Fibroblast of skin of left biceps (primary cell): ENCODE data around the gene GUCY2C.

Source experiments
- DNase-seq, 2 experiments: peaks; one replicate each; pipeline ENCODE4 v3.0.0-alpha.2; 2013; ENCODE audit warnings: low read depth in 2 of 2

GUCY2C gene

DNA sequence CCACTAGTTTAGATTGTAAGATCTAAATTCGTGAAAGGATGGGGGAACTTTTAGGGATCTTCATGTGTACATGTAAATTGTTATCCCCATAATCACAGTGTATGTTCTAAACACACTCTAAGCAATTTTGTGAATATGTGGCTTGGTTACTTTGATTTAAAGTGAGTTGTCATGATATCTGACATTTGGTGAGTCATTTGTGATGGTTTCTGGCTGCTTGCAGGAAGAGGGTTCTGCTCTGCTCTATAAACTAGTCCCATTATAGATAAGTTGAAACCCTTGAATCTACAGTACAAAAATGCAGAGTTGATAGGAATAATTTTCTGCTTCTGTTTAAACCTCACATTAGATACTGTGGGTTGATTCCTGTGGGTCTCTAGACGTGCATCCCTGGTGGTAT lies 14.8 kb downstream of the GUCY2C start:
- DNase-seq: no peak

DNA sequence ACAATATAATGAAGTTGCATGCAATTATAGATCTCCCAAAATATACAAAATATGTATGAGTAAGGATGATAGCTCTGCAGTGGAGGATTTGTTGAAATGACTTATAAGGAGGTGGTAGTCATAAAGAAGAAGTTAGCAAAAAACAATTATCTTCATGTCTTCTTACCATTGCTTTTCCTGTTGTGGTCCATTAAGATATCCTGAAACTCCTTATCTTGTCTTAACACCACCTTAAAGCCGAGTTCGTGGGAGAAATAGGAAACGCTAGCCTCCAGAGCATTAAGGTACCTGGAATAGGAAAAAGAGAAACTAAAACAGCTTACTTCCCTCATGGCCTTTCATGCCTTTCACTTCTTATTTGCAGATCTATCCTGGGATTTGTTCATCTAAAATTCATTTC lies 15.2 kb downstream of the GUCY2C start:
- DNase-seq: no peak

DNA sequence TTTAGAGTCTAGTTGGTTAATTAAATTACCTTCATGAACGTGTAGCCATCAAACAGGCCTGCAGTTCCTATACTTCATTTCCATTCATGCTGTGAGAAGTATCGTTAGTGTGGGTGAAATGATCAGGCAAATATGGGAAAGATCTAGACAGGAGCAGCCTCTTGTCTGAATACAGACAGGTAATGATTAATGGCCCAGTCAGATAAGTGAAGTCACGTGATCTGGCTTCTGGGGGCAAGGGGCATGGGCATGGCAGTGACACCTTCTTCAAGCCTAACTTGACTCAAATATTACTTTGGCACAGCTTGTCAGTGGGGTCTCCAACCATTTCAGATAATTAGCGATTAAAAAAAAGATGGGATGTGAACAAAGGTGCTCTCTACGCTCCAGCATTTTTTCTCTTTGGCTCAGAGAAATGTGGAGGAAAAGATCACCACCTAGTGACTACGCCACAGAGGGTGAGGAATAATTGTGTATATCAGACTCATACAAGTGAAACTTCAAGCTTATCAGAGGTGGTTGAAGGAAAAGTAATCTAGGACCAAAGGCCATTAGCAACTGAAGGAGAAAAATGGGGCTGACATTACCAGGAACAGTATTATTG lies 17.8 kb downstream of the GUCY2C start:
- DNase-seq: no peak

DNA sequence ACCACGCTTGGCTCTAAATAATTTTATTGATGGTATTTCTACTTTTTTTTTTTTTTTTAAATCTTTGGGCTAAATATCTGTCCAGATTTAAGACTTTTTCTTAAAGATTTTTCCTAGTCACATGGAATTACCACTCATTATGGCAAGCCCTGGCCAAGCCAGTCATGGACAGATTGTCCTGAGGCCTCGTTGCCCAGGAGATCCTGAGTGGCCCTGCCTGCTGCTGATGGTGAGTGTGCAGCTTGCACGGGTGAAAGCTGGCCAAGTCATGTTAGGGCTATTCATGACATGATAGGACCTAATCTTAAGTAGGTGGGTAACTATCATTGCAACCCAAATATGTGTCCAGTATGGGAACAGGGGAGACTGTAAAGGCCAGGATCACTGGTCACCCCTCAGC lies 27.8 kb downstream of the GUCY2C start:
- no peak for DNase-seq

DNA sequence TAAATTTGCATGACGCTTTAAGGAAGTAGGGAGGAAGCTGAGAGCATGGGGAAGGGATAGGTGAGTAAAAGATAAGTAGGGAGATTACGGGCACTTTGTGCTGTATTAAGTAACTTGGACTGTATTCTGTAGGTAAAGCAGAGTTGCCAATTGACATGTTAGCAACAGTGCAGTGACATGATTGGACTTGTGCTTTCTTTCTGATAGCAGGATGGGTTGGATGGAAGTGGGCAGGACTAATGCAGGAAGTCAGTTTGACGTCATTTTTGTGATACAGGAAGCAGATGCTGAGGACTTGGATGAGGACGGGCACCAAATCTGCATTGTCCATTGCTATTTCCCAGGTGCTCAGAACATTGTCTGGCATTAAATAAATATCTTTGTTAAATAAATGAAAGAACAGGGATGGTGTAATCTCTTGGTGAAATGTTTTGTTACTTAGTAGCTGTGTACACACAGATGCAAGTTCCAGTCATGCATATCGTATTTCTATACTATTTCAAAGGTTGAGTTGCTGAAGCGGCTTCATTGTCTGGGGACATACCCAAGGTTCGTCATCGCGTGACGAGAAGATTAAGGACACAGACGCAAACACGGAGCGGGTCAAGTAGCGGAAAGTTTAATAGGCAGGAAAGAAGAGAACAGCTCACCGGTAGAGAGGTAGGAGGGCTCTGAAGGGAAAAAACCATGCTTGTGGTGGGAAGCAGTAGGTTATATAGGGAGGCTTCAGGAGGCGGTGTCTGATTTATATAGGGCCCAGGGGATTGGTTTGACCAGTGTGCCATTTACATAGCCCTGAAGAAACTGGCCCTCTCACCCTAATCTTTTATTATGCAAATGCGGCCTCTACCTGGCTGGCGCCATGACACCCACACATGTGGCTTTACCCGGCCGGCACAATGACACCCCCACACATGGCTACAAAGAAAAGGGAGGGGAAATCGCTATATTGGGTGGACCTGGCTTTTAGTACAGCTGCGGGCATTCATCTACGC lies 30.7 kb downstream of the GUCY2C start:
- no peak for DNase-seq

DNA sequence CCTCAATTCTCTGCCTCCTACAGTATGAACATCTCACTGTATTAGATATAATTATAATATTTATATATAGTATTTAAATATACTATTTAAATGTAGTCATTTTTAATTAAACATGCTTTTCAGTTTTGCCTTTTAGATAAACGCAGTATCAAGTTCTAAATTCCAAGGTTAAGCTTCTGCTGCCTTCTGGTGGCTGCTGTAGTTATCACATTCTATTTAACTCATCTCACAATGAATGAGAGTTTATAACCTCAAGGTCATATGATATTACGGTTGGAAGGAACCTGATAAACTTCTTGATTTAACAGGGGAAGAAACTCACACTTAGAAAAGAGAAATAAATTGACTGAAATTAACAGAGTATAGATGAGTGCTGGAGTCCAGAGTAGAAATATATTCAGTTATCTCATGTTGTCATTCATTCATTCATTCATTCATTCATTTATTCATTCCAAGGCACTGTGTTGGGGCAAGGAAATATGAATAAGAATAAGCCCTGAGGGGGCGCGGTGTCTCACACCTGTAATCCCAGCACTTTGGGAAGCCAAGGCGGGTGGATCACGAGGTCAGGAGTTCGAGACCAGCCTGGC lies 31.9 kb downstream of the GUCY2C start:
- no peak for DNase-seq

DNA sequence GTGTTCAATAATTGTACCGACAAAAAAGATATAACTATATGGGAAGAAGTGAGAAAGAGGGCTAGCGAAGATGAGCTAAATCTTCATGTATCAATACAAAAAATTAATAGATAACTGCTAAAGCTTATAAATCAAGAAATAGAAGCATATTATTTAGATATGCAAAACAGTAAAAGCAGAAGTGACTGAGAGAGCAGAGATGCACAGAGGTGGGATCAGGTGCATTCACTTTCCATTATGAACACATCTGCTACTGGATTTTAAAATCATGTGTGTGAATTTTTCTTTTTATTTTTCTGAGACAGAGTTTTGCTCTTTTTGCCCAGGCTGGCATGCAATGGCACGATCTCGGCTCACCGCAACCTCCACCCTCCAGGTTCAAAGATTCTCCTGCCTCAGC lies 33.4 kb downstream of the GUCY2C start:
- no peak for DNase-seq

DNA sequence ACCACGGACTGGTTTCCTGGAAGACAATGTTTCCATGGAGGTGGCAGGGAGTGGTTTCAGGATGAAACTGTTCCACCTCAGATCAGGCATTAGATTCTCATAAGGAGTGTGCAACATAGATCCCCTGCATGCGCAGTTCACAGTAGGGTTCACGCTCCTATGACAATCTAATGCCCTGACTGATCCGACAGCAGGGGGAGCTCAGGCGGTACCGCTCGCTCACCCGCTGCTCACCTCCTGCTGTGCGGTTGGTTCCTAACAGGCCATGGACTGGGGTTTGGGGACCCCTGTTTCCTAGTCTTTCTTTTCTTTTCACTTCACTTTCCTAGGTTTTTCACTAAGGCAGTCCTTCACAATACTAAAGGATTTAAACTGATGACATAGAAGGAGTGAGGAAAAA lies 39.6 kb downstream of the GUCY2C start:
- DNase-seq: no peak

DNA sequence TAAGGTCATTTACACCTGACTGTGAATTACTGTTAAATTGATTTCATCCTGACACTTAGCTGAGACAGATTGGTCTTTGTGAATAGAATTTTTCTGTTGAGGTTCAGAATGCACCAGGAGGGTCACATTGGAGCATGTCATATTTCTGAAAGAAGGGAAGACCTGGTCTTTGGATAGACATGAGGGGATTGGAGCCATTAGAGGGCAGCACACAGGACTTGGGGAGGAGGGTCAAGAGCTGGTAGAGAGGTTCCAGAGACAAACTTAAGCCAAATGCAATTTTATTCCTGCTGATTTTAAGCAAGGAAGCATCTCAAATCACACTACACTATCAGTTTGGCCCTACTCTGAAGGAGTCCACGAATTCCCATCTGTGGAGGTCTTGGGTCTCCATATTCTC lies 41.1 kb downstream of the GUCY2C start:
- DNase-seq: no peak

DNA sequence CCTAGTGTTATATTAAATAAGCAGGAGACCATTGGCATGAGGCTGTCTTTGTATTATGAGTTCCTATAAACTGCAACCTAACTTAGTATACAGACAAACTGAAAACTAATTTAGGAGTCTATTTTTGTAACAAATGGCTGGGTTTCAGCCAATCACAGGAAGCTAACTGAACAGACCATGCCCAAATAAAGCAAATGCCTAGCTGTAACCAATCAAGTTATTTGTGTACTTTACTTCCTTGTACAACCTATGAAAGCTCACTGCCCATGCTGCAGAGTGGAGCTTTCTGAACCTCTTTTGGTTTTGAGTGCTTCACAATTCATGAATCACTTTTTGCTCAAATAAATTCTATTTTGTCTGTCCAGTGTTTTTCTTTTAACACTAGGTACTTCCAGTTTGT lies 41.6 kb downstream of the GUCY2C start:
- no peak for DNase-seq

DNA sequence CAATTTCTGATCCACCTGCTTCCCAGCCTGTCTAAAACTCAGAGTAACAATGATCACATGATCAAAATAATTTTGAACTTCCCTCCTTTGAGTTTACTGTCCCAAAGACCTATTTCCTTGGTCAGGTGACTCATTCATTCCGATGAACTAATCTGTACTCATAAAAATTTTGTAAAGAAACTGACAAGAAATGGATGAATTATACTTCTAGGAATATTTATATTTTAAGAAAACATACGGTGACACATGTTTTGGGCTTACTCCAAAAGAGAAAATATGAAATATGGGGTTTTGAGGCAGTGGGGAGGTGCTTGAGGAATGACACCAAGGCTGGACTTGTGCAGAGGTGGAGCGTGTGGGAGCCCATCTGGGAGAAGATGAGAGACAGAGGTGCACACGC lies 42.0 kb downstream of the GUCY2C start:
- DNase-seq: no peak

DNA sequence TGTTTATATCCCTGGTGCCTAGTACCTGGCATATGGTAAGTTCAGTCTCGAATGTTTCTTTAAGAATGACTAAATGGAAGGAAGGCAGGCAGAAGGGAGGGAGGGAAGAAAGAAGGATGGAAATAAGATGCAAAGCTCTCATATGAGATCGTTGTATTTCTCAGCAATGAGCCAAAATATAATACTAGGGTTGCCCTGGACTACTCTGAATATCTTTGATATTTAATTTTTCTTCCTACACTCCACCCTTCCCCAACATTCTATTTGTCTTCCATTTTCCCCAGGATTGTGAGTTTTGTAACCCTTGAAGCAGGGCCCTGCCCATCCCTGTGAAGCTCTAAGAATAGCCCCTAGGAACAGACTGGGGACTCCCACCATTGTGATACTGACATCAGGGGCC lies 43.9 kb downstream of the GUCY2C start:
- DNase-seq: no peak

DNA sequence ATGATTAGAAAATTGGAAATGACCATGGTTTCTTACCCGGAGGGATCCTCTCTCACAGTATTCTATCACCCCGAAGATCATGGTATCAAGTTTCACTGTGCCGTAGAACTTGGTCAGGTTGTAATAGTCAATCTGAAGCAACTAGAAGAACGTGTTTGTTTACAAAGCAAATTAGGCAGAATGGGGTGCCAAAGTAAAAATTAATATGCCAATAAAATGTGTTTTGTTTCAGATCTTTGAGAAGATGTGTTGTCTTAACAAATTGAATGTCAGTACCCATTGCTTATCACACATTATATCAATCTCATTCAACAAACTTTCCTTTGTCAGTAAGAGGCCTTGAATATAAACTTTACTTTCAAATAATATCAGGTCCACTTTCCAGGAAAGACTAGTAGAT lies 45.0 kb downstream of the GUCY2C start:
- DNase-seq: no peak

DNA sequence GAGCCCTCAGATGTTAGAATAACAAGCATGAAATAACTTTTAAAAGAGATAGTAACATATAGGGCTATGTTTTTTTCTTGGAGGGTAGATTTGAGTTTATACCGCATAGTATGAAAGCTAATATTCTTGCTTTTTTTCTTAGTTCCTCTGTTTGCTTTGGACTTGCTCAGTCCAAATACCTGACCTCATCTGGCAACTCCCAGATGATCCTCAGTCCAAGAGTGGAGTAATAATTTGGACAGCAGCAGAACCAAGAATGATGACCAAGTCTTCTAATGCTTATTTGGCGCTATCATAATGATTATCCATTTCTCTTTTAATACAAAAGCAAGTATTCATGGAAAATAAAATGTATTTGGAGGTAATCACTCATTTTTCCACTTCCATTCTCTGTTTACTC lies 45.6 kb downstream of the GUCY2C start:
- no peak for DNase-seq

DNA sequence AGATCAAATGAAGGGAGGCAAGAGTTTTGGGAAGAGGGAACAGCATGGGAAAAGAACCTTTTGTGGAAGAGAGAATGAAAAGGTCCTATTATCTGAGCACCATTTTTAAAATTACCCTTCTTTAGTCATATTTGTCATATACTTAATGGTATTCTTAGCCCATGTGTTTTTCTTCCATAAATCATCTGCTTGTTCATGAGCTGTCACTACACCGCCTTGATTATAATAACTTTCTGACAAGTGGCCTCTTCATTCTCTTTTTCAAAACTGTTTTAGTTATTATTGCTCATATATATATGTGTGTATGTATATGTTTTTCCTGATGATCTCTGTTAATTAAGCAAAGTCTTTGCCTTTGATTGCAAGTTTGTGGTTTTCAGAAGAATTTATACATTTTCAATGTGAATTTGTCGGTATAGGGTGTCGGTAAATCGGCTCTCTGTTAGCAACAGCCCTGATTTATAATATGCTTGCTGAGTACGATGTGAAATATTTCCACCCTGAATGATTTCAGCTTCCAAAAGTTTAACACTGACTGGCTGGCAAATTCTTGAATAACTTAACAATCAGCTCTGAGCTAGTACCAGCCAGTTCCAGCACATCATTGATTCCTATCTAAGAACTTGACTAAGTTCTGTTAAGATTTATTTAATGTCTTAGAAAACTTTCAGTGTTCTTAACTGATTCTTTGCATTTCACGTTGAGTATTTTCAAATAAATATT lies 49.2 kb downstream of the GUCY2C start:
- no peak for DNase-seq

DNA sequence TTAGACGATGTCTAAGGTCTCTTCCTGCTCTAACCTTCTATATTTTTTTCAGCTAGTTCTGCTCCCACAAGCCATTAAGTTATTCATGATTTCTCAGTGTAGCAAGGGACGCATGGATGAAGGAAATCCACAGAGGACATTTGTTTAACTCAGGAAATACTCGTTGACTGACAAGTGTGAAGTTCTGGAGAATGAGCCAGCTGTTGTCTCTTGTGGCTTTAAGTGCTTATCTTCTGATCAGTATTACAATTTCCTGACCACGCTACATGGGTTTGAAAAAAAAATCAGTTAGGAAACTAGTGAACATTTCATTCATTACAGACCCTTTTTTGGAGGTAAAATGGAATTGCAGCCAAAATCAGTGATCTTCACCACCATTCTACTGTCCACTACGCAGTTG lies 53.1 kb downstream of the GUCY2C start:
- DNase-seq: no peak

DNA sequence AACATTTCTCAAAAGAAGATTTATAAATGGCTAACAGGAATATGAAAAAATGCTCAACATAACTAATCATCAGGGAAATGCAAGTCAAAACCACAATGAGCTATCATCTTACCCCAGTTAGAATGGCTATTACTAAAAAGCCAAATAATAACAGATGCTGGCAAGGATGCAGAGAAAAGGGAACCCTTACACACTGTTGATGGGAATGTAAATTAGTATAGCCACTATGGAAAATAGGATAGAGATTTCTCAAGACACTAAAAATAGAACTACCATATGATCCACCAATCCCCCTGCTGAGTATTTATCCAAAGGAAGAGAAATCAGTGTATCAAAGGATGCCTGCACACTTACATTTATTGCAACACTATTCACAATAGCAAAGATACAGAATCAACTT lies 58.3 kb downstream of the GUCY2C start:
- DNase-seq: no peak

DNA sequence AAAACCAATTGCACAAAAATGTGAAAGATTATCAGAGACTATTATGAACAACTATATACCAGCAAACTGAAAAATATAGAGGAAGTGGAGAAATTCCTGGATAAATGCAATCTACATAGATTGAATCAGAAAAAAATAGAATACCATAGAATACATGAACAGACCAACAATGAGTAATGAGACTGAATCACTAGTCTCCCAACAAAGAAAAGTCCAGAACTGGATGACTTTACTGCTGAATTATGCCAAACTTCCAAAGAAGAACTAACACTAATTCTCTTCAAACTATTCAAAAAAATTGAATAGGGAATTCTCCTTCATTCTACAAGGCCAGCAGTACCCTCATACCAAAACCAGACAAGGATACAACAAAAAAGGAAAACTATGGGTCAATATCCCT lies 60.6 kb downstream of the GUCY2C start:
- no peak for DNase-seq

DNA sequence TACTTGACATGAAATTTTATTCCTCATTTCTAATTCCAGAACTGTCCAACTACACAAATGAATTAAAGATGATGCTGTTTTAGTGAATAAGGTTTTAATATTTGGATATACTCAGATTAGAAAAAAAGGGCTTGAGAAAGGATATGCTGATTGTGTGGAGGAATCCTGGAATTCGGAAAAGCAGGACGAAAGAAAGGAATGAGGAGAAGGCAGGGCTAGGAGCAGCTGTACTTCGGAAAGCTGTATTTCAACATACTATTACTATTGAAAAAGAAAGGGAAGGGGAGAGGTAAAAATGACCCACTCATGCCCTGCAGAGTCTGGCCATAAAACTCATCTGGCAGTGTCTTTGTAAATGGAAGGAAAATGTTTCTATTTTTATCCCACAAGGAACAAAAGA lies 65.6 kb downstream of the GUCY2C start:
- DNase-seq: no peak

DNA sequence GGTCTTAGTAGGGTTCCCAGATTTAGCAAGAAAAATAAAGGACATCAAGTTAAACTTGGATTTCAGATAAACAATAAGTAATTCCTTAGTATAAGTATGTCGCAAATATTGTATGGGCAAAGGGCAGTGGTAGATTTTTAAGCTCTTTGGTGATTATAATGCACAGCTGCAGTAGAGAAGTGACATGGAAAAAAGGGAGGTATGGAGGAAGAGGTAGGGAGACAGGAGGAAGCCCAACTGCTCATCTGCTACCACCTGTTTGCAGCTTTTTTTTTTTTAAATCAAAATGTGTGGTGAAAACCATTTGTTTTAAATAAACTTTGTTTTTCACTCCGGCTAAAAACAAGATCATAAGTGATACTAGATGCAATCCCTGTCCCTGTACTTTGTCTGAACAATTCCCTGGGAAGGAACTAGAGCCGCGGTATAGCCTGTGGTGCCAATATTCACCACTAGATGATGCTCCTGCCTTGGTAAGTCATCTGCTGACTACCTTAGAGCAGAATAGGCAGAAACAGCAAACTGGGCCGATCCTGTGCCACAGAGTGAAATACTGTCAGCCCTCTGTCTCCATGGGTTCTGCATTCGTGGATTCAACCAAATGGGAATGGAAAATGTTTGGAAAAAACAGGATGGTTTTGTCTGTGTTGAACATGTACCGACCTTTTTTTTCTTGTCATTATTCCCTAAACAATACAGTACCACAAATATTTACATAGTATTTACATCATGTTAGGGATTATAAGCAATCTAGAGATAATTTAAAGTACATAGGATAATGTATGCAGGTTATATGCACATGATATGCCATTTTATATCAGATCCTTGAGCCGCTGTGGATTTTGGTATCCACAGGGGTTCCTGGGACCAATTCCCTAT lies 66.3 kb downstream of the GUCY2C start:
- DNase-seq: peak; percentile 13 to 19

DNA sequence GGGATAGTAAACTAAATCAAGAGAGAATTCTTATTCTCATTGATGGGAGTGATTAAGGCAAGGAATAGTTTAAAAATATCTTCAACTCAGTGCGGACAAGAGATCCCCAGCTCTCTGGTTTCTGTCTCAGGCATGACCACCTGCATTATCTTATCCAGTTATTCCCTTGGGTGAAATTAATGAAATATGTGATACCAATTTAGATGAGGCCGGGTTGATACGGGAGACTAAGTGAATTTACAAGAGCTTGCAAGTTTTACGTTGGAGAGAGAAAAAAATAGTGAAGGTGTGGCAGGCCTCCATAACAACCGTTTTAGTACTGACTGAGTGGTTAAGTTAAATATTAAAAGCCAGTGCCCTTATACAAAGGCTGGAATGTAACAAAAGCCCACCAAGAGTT lies 67.6 kb downstream of the GUCY2C start:
- no peak for DNase-seq
